ENCODE results near the gene SEL1L. TPM values are rescaled to one million over a fixed set of nuclear protein-coding genes. Genes with fewer than 3 reads are reported as not detected.

The SEL1L gene
- total RNA-seq, 1 donor from 2014 or later = 59.0 TPM

DNA sequence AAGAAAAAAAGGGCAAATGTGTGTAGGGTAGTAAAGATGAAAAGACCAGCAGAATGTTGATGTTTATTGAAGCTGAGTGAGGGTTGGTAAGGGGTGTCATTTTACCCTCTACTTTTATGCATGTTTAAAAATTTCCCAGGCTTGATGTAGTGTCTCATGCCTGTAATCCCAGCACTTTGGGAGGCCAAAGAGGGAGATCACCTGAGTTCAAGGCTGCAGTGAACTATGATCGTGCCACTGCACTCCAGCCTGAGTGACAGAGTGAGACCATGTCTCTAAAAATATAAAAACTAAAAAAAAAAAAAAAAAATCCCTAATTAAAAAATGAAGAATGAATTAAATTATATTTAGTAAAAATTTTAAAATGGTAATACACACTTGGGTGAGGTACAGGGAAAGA is 8.5 kb downstream of the SEL1L start:
- no peak overlapping the region for H3K4me3 Mint-ChIP-seq
- peaks cover 23% of the 10 kb centered on the region for H3K36me3 Mint-ChIP-seq
- H3K4me1 Mint-ChIP-seq (ENCODE audit: unreplicated experiment) = peaks cover 5% of the 10 kb centered on the region
- no peak overlapping the region for H3K27ac Mint-ChIP-seq
- no peaks in the 10 kb centered on the region for H3K9me3 Mint-ChIP-seq
- no peaks in the 10 kb centered on the region for H3K27me3 Mint-ChIP-seq
- TF ChIP-seq, protein P1, sequence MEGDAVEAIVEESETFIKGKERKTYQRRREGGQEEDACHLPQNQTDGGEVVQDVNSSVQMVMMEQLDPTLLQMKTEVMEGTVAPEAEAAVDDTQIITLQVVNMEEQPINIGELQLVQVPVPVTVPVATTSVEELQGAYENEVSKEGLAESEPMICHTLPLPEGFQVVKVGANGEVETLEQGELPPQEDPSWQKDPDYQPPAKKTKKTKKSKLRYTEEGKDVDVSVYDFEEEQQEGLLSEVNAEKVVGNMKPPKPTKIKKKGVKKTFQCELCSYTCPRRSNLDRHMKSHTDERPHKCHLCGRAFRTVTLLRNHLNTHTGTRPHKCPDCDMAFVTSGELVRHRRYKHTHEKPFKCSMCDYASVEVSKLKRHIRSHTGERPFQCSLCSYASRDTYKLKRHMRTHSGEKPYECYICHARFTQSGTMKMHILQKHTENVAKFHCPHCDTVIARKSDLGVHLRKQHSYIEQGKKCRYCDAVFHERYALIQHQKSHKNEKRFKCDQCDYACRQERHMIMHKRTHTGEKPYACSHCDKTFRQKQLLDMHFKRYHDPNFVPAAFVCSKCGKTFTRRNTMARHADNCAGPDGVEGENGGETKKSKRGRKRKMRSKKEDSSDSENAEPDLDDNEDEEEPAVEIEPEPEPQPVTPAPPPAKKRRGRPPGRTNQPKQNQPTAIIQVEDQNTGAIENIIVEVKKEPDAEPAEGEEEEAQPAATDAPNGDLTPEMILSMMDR (conservative IDR thresholded peaks at IDR 0.05) = no peak
- no peak for DNase-seq (ENCODE audit: extremely low spot score, unreplicated experiment)

DNA sequence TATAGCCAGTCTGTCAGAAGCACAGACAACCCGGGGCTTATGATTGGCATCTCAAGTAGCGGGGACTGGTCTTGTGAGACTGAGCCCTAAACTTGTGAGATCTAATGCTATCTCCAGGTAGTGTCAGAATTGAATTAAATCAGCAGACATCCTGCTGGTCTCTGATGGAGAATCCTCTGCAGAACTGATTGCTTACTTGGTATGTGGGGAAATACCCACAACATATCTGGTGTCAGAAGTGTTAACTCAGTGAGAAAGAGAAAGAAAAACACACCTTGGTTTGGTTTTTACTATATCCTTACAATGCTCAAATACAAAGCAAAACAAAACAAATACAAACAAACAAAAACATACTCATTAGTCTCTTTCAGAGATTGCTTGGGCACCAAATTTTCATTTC is 10.0 kb downstream of the SEL1L start:
- Mint-ChIP-seq H3K27me3 (no peaks in the 10 kb centered on the region), H3K4me3 (no peak overlapping the region), H3K36me3 (peaks cover 23% of the 10 kb centered on the region), H3K9me3 (no peaks in the 10 kb centered on the region), H3K27ac (no peak overlapping the region), H3K4me1 (ENCODE audit: unreplicated experiment) (peaks cover 10% of the 10 kb centered on the region)
- no peak for DNase-seq (ENCODE audit: extremely low spot score, unreplicated experiment)
- TF ChIP-seq, protein P1 (conservative IDR thresholded peaks at IDR 0.05) = no peak

DNA sequence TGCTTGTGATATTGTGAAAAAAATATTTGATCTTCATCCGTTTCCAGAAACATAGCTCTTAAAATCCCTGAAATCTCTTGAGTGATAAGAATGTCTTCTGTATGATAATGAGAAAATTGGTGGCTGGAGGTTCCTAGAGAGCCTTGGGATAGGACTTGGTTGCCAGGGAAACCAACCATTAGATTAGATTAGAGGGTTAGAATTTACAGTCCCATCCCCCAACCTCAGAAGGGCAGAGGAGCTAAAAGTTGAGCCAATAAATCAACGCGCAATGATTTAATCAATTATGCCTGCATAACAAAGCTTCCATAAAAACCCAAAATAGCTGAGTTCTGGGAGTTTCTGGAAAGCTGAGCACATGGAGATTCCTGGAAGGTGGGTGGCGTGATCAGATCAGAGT is 10.6 kb downstream of the SEL1L start:
- no peak overlapping the region for H3K4me3 Mint-ChIP-seq
- no peak overlapping the region for H3K27ac Mint-ChIP-seq
- no peaks in the 10 kb centered on the region for H3K27me3 Mint-ChIP-seq
- peaks cover 10% of the 10 kb centered on the region for H3K4me1 Mint-ChIP-seq (ENCODE audit: unreplicated experiment)
- no peaks in the 10 kb centered on the region for H3K9me3 Mint-ChIP-seq
- DNase-seq (ENCODE audit: extremely low spot score, unreplicated experiment) = no peak
- H3K36me3 Mint-ChIP-seq = peaks cover 23% of the 10 kb centered on the region
- TF ChIP-seq, protein P1 (conservative IDR thresholded peaks at IDR 0.05) = no peak

DNA sequence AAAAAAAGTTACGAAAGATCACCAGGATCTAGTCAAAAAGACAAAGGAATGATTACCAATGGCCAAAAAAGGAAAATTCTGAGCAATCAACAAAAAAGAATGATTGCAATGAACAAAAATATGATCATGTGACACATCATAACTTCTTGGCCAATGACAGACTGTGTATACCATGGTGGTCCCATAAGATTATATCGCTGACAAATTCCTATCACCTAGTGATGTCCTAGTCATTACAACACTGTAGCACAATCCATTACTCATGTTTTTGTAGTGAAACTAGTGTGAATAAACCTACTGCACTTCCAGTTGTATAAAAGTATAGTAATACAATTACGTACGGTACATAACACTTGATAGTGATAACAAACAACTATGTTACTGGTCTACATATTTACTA is 12.3 kb downstream of the SEL1L start:
- Mint-ChIP-seq H3K4me3 (no peak overlapping the region), H3K27me3 (no peaks in the 10 kb centered on the region), H3K4me1 (ENCODE audit: unreplicated experiment) (peaks cover 19% of the 10 kb centered on the region), H3K36me3 (peaks cover 13% of the 10 kb centered on the region), H3K9me3 (no peaks in the 10 kb centered on the region), H3K27ac (no peak overlapping the region)
- no peak for DNase-seq (ENCODE audit: extremely low spot score, unreplicated experiment)
- TF ChIP-seq, protein P1 (conservative IDR thresholded peaks at IDR 0.05) = no peak

DNA sequence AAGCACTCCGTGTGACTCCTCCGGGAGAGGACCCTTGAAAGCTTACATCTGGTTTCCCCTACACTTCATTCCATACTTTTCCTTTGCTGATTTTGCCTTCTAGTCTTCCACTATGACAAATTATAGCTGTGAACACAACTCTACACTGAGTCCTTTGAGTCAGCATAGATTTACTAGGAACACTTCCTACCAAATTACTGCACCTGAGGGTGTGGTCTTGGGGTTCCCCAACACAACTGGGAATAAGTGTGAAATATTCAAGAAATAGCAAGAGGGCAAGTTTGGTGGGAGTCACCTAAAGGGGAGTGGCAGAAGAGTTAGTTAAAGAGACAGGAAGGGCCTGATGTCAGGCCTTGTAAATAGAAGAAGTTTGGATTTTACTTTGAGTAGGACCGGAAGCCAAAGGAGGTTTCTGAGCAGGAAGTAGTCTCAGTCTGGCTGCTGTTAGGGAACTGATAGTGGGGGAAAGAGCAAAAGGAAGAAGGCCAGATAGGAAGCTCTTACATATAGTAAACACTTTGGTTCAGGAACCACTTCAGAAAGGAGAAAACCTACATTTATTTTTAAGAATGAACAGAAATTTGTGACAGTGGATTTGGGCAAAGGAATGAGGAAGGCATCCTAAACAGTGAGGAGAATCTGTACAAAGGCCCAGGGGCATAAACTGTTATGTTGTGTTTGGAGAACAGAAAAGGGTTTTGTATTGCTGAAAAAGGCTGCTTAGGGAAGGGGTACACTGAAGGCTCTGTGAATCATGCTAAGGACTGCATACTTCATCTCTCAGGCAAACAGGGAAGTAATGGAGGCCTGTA is 14.2 kb downstream of the SEL1L start:
- no peak overlapping the region for H3K4me3 Mint-ChIP-seq
- H3K36me3 Mint-ChIP-seq = peaks cover 25% of the 10 kb centered on the region
- H3K4me1 Mint-ChIP-seq (ENCODE audit: unreplicated experiment) = peaks cover 19% of the 10 kb centered on the region
- H3K9me3 Mint-ChIP-seq = no peaks in the 10 kb centered on the region
- TF ChIP-seq, protein P1 (conservative IDR thresholded peaks at IDR 0.05) = no peak
- DNase-seq (ENCODE audit: extremely low spot score, unreplicated experiment) = no peak
- peak overlapping the region; percentile 27 for H3K27ac Mint-ChIP-seq
- no peaks in the 10 kb centered on the region for H3K27me3 Mint-ChIP-seq
